Adrenal gland (tissue), 5 donors: ENCODE measurements around the gene DYSF.

Experiments used
- CTCF ChIP-seq, 6 experiments: fragments of 450-650 bp in 4 of 6; fragments of 200-600 bp in 2 of 6; sonication (generic) in 1 of 6; IDR thresholded peaks; 1 replicate in 5 of 6; 2 replicates in 1 of 6; pipeline versions ENCODE4 v1.5.1 to v1.8.0; 2016 to 2021; ENCODE audit warnings: antibody characterized with exemption in 6 of 6, mild to moderate bottlenecking in 2 of 6, moderate library complexity in 1 of 6
- POLR2A ChIP-seq, 2 donors: fragments of 450-650 bp; IDR thresholded peaks; one replicate each; pipeline ENCODE4 v1.6.1; 2017; ENCODE audit warnings: antibody characterized with exemption in 2 of 2, mild to moderate bottlenecking in 2 of 2, moderate library complexity in 1 of 2
- donor health status: DM: no; HTN: no; CAD: no.

GRCh38 chr2:71643674-71644357 is 190.5 kb downstream of the DYSF start:
- TF ChIP-seq CTCF (IDR thresholded peaks at IDR 0.05) (no peak), POLR2A (IDR thresholded peaks at IDR 0.05) (no peak)
